BLaER1 (cell line): ENCODE data around the gene TRMT2B.

Experiments
- H3K27ac ChIP-seq: shearing (Covaris generic); formaldehyde crosslinking; 2 replicates; pipeline ENCODE4 v1.8.1; 2022
- H3K27me3 ChIP-seq: shearing (Covaris generic); formaldehyde crosslinking; 2 replicates; pipeline ENCODE4 v1.8.1; 2022
- H3K36me3 ChIP-seq: shearing (Covaris generic); formaldehyde crosslinking; 2 replicates; pipeline ENCODE4 v1.8.1; 2022
- H3K4me1 ChIP-seq: shearing (Covaris generic); formaldehyde crosslinking; 2 replicates; pipeline ENCODE4 v1.8.1; 2022
- H3K4me2 ChIP-seq: shearing (Covaris generic); formaldehyde crosslinking; 2 replicates; pipeline ENCODE4 v1.8.1; 2022
- H3K4me3 ChIP-seq: shearing (Covaris generic); formaldehyde crosslinking; 2 replicates; pipeline ENCODE4 v1.8.1; 2022
- H3K9ac ChIP-seq: shearing (Covaris generic); formaldehyde crosslinking; 2 replicates; pipeline ENCODE4 v1.8.1; 2022
- H3K9me3 ChIP-seq: shearing (Covaris generic); formaldehyde crosslinking; 2 replicates; pipeline ENCODE4 v1.8.1; 2022
- H4K20me1 ChIP-seq: shearing (Covaris generic); formaldehyde crosslinking; 2 replicates; pipeline ENCODE4 v1.8.1; 2022
- Cebpa-rat ChIP-seq: shearing (Covaris generic); IDR thresholded peaks from 2 replicates; pipeline ENCODE4 v1.8.1; 2022

The TRMT2B gene

DNA sequence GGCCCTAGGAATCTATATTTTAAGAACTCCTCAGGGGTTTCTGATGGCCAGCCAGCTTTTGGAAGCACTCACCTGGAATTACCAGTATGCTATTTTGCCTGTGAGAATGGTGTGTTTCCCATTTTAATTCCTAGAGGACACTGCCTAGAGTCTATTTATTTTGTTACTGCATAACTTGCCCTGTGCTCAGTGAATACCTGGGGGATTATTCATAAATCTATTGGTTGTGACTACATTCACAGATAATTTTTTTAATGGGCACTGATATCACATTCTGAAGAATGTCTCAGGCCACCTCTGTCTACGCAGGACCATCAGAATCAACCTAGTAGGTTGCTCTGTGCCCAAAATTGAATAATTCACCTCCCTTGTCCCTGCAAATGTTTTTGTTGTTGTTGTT is 75.7 kb downstream of the TRMT2B start:
- no peak overlapping the region for H3K4me3 ChIP-seq
- H3K27ac ChIP-seq = no peak overlapping the region
- peaks cover 6% of the 10 kb centered on the region; the same call in 1 of the 2 replicates for H3K36me3 ChIP-seq
- no peak for TF ChIP-seq Cebpa-rat
- H3K4me2 ChIP-seq = no peak overlapping the region
- H3K4me1 ChIP-seq = no peaks in the 10 kb centered on the region
- no peak overlapping the region for H3K9ac ChIP-seq
- H3K9me3 ChIP-seq = peaks cover 10% of the 10 kb centered on the region
- no peaks in the 10 kb centered on the region for H3K27me3 ChIP-seq
- H4K20me1 ChIP-seq = no peaks in the 10 kb centered on the region

DNA sequence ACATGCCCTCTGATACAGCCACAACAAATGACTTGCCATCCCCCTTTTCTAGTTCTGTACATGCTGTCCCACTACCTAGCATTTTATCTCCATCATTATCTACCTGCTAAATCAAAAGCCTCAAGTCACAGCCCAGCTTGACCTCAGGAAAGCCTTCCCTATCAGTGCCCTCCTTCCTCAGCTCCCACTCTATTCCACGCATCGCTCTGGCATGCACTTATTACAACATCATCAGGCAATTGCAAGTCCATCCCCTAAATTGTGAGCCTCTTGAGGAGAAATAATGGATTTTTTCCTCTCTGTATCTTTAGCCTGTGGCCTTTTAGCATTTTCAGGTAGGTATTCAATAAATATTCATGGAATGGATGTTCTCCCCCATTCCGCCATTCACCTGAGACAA is 76.7 kb downstream of the TRMT2B start:
- Histone ChIP-seq H3K4me3 (no peak overlapping the region), H3K9me3 (peaks cover 10% of the 10 kb centered on the region), H3K4me2 (no peak overlapping the region), H3K27me3 (no peaks in the 10 kb centered on the region), H3K36me3 (peaks cover 4% of the 10 kb centered on the region; the same call in 1 of the 2 replicates), H4K20me1 (no peaks in the 10 kb centered on the region), H3K27ac (no peak overlapping the region), H3K9ac (no peak overlapping the region), H3K4me1 (no peaks in the 10 kb centered on the region)
- TF ChIP-seq Cebpa-rat = no peak

DNA sequence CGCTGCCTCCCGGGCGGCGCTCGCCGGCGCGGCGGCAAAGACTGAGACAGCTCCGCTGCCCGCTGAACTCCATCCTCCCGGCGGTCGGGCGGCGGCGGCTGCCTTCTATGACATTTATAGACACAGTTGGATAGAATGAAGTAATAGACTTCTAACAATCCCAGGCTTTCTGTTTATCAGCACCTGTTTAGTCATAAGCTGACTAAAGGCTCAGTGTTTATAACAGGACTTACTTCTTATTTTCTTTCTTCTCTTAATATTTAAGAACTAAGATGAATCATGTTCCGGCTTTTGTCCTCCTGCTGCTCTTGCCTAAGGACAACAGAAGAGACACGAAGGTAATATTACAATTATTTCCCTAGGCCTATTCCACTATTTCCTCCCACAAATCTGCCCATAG is 78.5 kb downstream of the TRMT2B start:
- H3K4me1 ChIP-seq = no peaks in the 10 kb centered on the region
- H3K4me3 ChIP-seq = no peak overlapping the region
- peaks cover 4% of the 10 kb centered on the region; the same call in 1 of the 2 replicates for H3K36me3 ChIP-seq
- no peak overlapping the region for H3K4me2 ChIP-seq
- H3K9me3 ChIP-seq = peaks cover 10% of the 10 kb centered on the region
- H3K9ac ChIP-seq = no peak overlapping the region
- H3K27me3 ChIP-seq = no peaks in the 10 kb centered on the region
- H3K27ac ChIP-seq = no peak overlapping the region
- no peak for TF ChIP-seq Cebpa-rat
- no peaks in the 10 kb centered on the region for H4K20me1 ChIP-seq

DNA sequence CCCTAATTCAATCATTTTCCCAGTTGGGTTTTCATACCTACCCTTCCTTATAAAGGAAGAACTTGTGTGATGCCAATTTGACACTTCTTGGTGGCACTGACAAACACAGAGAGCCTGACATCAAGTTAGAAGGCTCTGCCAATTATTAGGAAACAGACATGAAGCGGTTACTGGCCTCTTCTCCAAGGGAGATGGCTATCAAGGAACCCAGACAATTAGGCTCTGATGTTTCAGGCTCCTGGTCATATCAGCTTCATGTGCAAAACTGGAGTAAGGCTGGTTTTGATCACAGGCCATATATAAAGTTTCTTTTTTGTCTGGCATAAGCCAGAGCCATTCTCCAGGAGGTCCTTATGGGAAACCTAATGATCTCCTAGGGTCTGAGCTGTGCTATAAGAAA is 82.0 kb downstream of the TRMT2B start:
- Histone ChIP-seq H3K4me2 (no peak overlapping the region), H4K20me1 (no peaks in the 10 kb centered on the region), H3K27ac (no peak overlapping the region), H3K9ac (no peak overlapping the region), H3K9me3 (peaks cover 10% of the 10 kb centered on the region), H3K36me3 (peaks cover 4% of the 10 kb centered on the region; the same call in 1 of the 2 replicates), H3K4me3 (no peak overlapping the region), H3K27me3 (no peaks in the 10 kb centered on the region), H3K4me1 (no peaks in the 10 kb centered on the region)
- TF ChIP-seq Cebpa-rat = no peak

DNA sequence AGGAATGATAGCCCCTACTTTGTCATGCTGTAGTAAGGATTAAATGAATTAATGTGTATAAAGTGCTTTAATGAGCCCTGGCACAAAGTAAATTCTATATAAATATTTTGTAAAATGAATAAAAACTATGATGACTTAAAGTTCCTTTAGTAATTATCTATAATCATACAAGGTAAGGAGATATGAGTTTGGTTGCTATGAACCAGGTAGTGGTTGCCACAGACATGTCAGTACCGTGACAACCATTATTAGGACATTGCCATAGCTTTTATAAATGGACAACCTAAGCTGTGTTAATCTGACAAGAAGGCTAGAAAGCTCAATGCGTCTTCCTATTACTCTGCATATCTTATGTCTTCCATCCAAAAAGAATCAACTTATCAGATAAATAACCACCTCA is 82.5 kb downstream of the TRMT2B start, which contains the start of gene ARL13A:
Gene ARL13A, plus strand, starts transcription at position 301 of the 400 bp plus-strand sequence. CDS start 3,982 bp downstream, outside the sequence.
- Histone ChIP-seq H3K4me1 (no peaks in the 10 kb centered on the region), H3K9ac (no peak within 1 kb of the TSS), H3K4me3 (no peak within 1 kb of the TSS), H3K4me2 (no peak within 1 kb of the TSS), H3K36me3 (peaks cover 4% of the 10 kb centered on the region; the same call in 1 of the 2 replicates), H3K27ac (no peak within 1 kb of the TSS), H3K27me3 (no peaks in the 10 kb centered on the region), H3K9me3 (peaks cover 10% of the 10 kb centered on the region), H4K20me1 (no peaks in the 10 kb centered on the region)
- TF ChIP-seq Cebpa-rat = no peak

DNA sequence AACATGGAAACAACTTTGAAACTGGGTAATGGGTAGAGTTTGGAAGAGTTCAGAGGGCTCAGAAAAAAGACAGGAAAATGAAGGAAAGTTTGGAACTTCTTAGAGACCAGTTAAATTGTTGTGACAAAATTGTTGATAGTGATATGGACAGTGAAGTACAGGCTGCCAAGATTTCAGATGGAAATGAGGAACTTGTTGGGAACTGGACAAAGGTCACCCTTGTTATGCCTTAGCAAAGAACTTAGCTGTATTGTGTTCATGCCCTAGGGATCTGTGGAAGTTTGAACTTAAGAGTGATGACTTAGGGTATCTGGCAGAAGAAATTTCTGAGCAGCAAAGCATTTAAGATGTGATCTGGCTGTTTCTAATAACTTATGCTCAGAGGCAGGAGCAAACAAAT is 87.5 kb downstream of the TRMT2B start:
- Histone ChIP-seq H3K9me3 (no peaks in the 10 kb centered on the region), H3K4me3 (no peak overlapping the region), H3K4me2 (no peak overlapping the region), H3K27me3 (no peaks in the 10 kb centered on the region), H3K36me3 (no peaks in the 10 kb centered on the region), H4K20me1 (no peaks in the 10 kb centered on the region), H3K9ac (no peak overlapping the region), H3K4me1 (peaks cover 5% of the 10 kb centered on the region; the same call in 1 of the 2 replicates), H3K27ac (no peak overlapping the region)
- TF ChIP-seq Cebpa-rat = no peak

DNA sequence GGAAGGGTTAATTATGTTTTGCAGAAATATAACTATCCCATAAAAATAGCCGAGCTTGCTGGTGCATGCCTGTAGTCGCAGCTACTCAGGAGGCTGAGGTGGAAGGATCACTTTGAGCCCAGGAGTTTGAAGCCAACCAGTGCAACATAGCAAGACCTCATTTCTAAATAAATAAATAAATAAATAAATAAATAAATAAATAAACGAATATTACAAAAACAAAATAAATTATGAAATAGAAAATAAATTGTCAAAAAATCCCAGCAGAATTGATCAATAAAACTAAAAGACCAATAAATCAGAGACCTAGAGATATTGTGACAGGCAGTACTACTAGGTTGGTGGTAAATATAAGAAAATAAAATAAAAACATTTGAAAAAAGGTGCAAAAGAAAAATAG is 89.1 kb downstream of the TRMT2B start:
- Histone ChIP-seq H3K27me3 (no peaks in the 10 kb centered on the region), H3K4me2 (no peak overlapping the region), H3K9ac (no peak overlapping the region), H3K27ac (no peak overlapping the region), H4K20me1 (no peaks in the 10 kb centered on the region), H3K4me3 (no peak overlapping the region), H3K9me3 (no peaks in the 10 kb centered on the region), H3K4me1 (peaks cover 5% of the 10 kb centered on the region; the same call in 1 of the 2 replicates), H3K36me3 (no peaks in the 10 kb centered on the region)
- no peak for TF ChIP-seq Cebpa-rat
